GM23338 (cell line): ENCODE data around the gene METTL26. TPM values are rescaled to one million over a fixed set of nuclear protein-coding genes. Genes with fewer than 3 reads are reported as not detected.

Experiments used
- ATAC-seq: fragments of 200-7000 bp; cut with Tn5 transposase; 3 replicates; pipeline ENCODE4 v1.9.1; 2020
- DNase-seq: peaks from one replicate; pipeline ENCODE4 v3.0.0-alpha.2; 2015; ENCODE audit warnings: low spot score
- H2AFZ ChIP-seq: fragments of 200-600 bp; sonication (generic); 2 replicates; pipeline ENCODE4 v1.8.0; 2016; ENCODE audit warnings: antibody characterized with exemption, mild to moderate bottlenecking, moderate library complexity
- H3F3A ChIP-seq: fragments of 200-600 bp; sonication (generic); replicated peaks from 2 replicates; pipeline ENCODE4 v1.8.0; 2017; ENCODE audit warnings: antibody characterized with exemption, mixed run types, low read depth
- H3K27ac ChIP-seq: fragments of 200-600 bp; sonication (generic); 2 replicates; pipeline ENCODE4 v1.6.1; 2016; ENCODE audit warnings: low read depth
- H3K27me3 ChIP-seq: fragments of 200-600 bp; sonication (generic); 2 replicates; pipeline ENCODE4 v1.8.0; 2016; ENCODE audit warnings: mild to moderate bottlenecking, mixed run types, moderate library complexity; ENCODE audit not compliant: insufficient read depth
- H3K36me3 ChIP-seq: fragments of 200-600 bp; sonication (generic); 2 replicates; pipeline ENCODE4 v1.8.0; 2016; ENCODE audit warnings: mild to moderate bottlenecking; ENCODE audit not compliant: insufficient read depth
- H3K4me1 ChIP-seq: fragments of 200-600 bp; sonication (generic); 2 replicates; pipeline ENCODE4 v1.8.0; 2016; ENCODE audit warnings: mild to moderate bottlenecking, moderate library complexity; ENCODE audit not compliant: insufficient read depth
- H3K4me2 ChIP-seq: fragments of 200-600 bp; sonication (generic); 2 replicates; pipeline ENCODE4 v1.7.1; 2017; ENCODE audit warnings: mixed run types
- H3K4me3 ChIP-seq: fragments of 200-600 bp; sonication (generic); 2 replicates; pipeline ENCODE4 v1.6.1; 2016; ENCODE audit warnings: mixed run types
- H3K79me2 ChIP-seq: fragments of 200-600 bp; sonication (generic); replicated peaks from 2 replicates; pipeline ENCODE4 v1.8.0; 2017; ENCODE audit warnings: mild to moderate bottlenecking; ENCODE audit not compliant: insufficient read depth
- H3K9me2 ChIP-seq: fragments of 200-600 bp; sonication (generic); 2 replicates; pipeline ENCODE4 v1.8.0; 2017; ENCODE audit not compliant: insufficient read depth
- H4K20me1 ChIP-seq: fragments of 200-600 bp; sonication (generic); replicated peaks from 2 replicates; pipeline ENCODE4 v1.8.0; 2017; ENCODE audit warnings: mild to moderate bottlenecking; ENCODE audit not compliant: insufficient read depth
- H3K27ac Mint-ChIP-seq: 2 replicates; pipeline ENCODE4 v1.8.0; 2020; ENCODE audit warnings: inconsistent platforms, mild to moderate bottlenecking, moderate library complexity, mixed read lengths
- H3K27me3 Mint-ChIP-seq: 3 replicates; pipeline ENCODE4 v1.8.0; 2022; ENCODE audit warnings: low read depth, mild to moderate bottlenecking, moderate library complexity, mixed read lengths, inconsistent platforms; ENCODE audit not compliant: insufficient read depth, poor library complexity
- H3K36me3 Mint-ChIP-seq: 3 replicates; pipeline ENCODE4 v1.8.0; 2021; ENCODE audit warnings: low read depth, mild to moderate bottlenecking, inconsistent platforms, moderate library complexity, mixed read lengths
- H3K4me1 Mint-ChIP-seq: 3 replicates; pipeline ENCODE4 v1.8.0; 2020; ENCODE audit warnings: mild to moderate bottlenecking, inconsistent platforms, mixed read lengths
- H3K4me3 Mint-ChIP-seq: 3 replicates; pipeline ENCODE4 v1.8.0; 2021; ENCODE audit warnings: moderate library complexity, mild to moderate bottlenecking, inconsistent platforms, mixed read lengths
- H3K9me3 Mint-ChIP-seq: 3 replicates; pipeline ENCODE4 v1.8.0; 2020; ENCODE audit warnings: moderate library complexity, mild to moderate bottlenecking, inconsistent platforms, mixed read lengths
- CREB1 ChIP-seq: fragments of 250-450 bp; sonication (Bioruptor Pico); IDR thresholded peaks from 2 replicates; pipeline ENCODE4 v1.5.0; 2020; ENCODE audit warnings: low read depth, mild to moderate bottlenecking, moderate library complexity
- EZH2 ChIP-seq: fragments of 200-600 bp; sonication (generic); IDR thresholded peaks from one replicate; pipeline ENCODE4 v1.8.0; 2017; ENCODE audit warnings: antibody characterized with exemption, mild to moderate bottlenecking, low read depth; ENCODE audit not compliant: unreplicated experiment
- EZH2phosphoT487 ChIP-seq: fragments of 200-600 bp; sonication (generic); IDR thresholded peaks from one replicate; pipeline ENCODE4 v1.8.1; 2018; ENCODE audit warnings: antibody characterized with exemption; ENCODE audit not compliant: unreplicated experiment
- JUNB ChIP-seq: IDR thresholded peaks from one replicate; pipeline ENCODE4 v1.6.1; 2016; ENCODE audit warnings: antibody characterized with exemption; ENCODE audit not compliant: unreplicated experiment
- NANOG ChIP-seq: IDR thresholded peaks from 2 replicates; pipeline ENCODE4 v1.6.1; 2016; ENCODE audit warnings: antibody characterized with exemption, borderline replicate concordance
- POLR2AphosphoS5 ChIP-seq: IDR thresholded peaks from 2 replicates; pipeline ENCODE4 v1.6.1; 2016; ENCODE audit warnings: antibody characterized with exemption, low read depth
- STAT1 ChIP-seq: IDR thresholded peaks from one replicate; pipeline ENCODE4 v1.6.1; 2016; ENCODE audit warnings: antibody characterized with exemption; ENCODE audit not compliant: unreplicated experiment
- ZNF114 ChIP-seq: fragments of 250-450 bp; sonication (Bioruptor Pico); IDR thresholded peaks from 2 replicates; pipeline ENCODE4 v1.5.0; 2020; ENCODE audit warnings: mild to moderate bottlenecking, moderate library complexity
- ZNF331 ChIP-seq: fragments of 250-450 bp; sonication (Bioruptor Pico); IDR thresholded peaks from 2 replicates; pipeline ENCODE4 v1.5.0; 2020; ENCODE audit warnings: low read depth, mild to moderate bottlenecking, moderate library complexity
- polyA plus RNA-seq: library from polyadenylated mRNA; unstranded; fragments of >200 nt; fragmentation: Nextera tagmentation; extraction: Ambion mirVana; gene quantifications from 2 replicates; pipeline ENCODE4 v1.2.1, GENCODE V29; 2016
- total RNA-seq: library from RNA; depleted of rRNA; stranded (reverse); fragments of >200 nt; shearing (Covaris generic); gene quantifications from 2 replicates; pipeline ENCODE4 v1.2.3, GENCODE V29; 2014
- TF ChIP-seq, protein P1 (sequence below): IDR thresholded peaks from 2 replicates; pipeline ENCODE4 v1.6.1; 2016; ENCODE audit warnings: antibody characterized with exemption
- TF ChIP-seq, protein P2 (sequence below), 2 experiments: fragments of 200-600 bp in 1 of 2; sonication (generic) in 1 of 2; conservative IDR thresholded peaks; 2 replicates each; pipeline versions ENCODE4 v1.5.1 to v1.6.1; 2016 to 2017; ENCODE audit warnings: antibody characterized with exemption in 2 of 2, low read depth in 2 of 2, mild to moderate bottlenecking in 2 of 2, moderate library complexity in 1 of 2
- TF ChIP-seq, protein P3 (sequence below): fragments of 250-450 bp; sonication (Bioruptor Pico); IDR thresholded peaks from 2 replicates; pipeline ENCODE4 v1.5.0; 2020; ENCODE audit warnings: mild to moderate bottlenecking, moderate library complexity
- TF ChIP-seq, protein P4 (sequence below): IDR thresholded peaks from one replicate; pipeline ENCODE4 v1.6.1; 2018; ENCODE audit warnings: antibody characterized with exemption; ENCODE audit not compliant: unreplicated experiment

The METTL26 gene
- total and polyA plus RNA-seq, 2 experiments from 2014 or later, result 153 to 223 TPM

DNA sequence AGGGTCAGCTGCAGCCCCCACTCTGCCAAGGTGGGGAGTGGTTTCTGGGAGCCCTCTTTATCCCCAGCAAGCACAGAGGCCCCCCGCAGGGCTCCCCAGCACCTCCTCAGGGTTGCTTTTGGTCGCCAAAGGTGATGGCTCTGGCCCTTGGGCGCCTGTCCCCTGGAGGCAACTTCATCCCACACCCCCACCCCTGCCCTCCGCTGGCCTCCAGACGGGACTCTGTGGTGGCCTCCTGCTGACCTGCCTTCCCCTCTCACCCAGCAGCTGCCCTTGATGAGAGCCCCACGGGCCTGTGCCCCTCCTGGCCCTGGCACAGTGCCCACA, 24.0 kb upstream of the METTL26 start:
- H3K27ac Mint-ChIP-seq, result no peak overlapping the region
- no peaks in the 10 kb centered on the region for H3F3A ChIP-seq
- no peaks in the 10 kb centered on the region for H3K36me3 ChIP-seq
- no peak overlapping the region for H3K4me3 Mint-ChIP-seq
- H3K4me1 Mint-ChIP-seq, result no peaks in the 10 kb centered on the region
- no peaks in the 10 kb centered on the region for H3K27me3 ChIP-seq
- H2AFZ ChIP-seq, result no peak overlapping the region
- DNase-seq, result no peak
- H4K20me1 ChIP-seq, result no peaks in the 10 kb centered on the region
- ATAC-seq, result no peak
- H3K79me2 ChIP-seq, result no peaks in the 10 kb centered on the region
- H3K27ac ChIP-seq, result no peak overlapping the region
- peaks cover 4% of the 10 kb centered on the region for H3K27me3 Mint-ChIP-seq
- peaks cover 8% of the 10 kb centered on the region; the same call in 1 of the 3 replicates for H3K36me3 Mint-ChIP-seq
- no peaks in the 10 kb centered on the region for H3K9me3 Mint-ChIP-seq
- no peak overlapping the region for H3K4me3 ChIP-seq
- H3K4me1 ChIP-seq, result no peaks in the 10 kb centered on the region
- TF ChIP-seq, protein P1, sequence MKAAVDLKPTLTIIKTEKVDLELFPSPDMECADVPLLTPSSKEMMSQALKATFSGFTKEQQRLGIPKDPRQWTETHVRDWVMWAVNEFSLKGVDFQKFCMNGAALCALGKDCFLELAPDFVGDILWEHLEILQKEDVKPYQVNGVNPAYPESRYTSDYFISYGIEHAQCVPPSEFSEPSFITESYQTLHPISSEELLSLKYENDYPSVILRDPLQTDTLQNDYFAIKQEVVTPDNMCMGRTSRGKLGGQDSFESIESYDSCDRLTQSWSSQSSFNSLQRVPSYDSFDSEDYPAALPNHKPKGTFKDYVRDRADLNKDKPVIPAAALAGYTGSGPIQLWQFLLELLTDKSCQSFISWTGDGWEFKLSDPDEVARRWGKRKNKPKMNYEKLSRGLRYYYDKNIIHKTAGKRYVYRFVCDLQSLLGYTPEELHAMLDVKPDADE, result no peak
- no peak for TF ChIP-seq POLR2AphosphoS5
- TF ChIP-seq ZNF114 (CRISPR knock-in tag), result no peak
- TF ChIP-seq, protein P2, sequence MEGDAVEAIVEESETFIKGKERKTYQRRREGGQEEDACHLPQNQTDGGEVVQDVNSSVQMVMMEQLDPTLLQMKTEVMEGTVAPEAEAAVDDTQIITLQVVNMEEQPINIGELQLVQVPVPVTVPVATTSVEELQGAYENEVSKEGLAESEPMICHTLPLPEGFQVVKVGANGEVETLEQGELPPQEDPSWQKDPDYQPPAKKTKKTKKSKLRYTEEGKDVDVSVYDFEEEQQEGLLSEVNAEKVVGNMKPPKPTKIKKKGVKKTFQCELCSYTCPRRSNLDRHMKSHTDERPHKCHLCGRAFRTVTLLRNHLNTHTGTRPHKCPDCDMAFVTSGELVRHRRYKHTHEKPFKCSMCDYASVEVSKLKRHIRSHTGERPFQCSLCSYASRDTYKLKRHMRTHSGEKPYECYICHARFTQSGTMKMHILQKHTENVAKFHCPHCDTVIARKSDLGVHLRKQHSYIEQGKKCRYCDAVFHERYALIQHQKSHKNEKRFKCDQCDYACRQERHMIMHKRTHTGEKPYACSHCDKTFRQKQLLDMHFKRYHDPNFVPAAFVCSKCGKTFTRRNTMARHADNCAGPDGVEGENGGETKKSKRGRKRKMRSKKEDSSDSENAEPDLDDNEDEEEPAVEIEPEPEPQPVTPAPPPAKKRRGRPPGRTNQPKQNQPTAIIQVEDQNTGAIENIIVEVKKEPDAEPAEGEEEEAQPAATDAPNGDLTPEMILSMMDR (conservative IDR thresholded peaks at IDR 0.05; ENCODE audit: low read depth in 2 of 2), result no peak
- TF ChIP-seq, protein P3, sequence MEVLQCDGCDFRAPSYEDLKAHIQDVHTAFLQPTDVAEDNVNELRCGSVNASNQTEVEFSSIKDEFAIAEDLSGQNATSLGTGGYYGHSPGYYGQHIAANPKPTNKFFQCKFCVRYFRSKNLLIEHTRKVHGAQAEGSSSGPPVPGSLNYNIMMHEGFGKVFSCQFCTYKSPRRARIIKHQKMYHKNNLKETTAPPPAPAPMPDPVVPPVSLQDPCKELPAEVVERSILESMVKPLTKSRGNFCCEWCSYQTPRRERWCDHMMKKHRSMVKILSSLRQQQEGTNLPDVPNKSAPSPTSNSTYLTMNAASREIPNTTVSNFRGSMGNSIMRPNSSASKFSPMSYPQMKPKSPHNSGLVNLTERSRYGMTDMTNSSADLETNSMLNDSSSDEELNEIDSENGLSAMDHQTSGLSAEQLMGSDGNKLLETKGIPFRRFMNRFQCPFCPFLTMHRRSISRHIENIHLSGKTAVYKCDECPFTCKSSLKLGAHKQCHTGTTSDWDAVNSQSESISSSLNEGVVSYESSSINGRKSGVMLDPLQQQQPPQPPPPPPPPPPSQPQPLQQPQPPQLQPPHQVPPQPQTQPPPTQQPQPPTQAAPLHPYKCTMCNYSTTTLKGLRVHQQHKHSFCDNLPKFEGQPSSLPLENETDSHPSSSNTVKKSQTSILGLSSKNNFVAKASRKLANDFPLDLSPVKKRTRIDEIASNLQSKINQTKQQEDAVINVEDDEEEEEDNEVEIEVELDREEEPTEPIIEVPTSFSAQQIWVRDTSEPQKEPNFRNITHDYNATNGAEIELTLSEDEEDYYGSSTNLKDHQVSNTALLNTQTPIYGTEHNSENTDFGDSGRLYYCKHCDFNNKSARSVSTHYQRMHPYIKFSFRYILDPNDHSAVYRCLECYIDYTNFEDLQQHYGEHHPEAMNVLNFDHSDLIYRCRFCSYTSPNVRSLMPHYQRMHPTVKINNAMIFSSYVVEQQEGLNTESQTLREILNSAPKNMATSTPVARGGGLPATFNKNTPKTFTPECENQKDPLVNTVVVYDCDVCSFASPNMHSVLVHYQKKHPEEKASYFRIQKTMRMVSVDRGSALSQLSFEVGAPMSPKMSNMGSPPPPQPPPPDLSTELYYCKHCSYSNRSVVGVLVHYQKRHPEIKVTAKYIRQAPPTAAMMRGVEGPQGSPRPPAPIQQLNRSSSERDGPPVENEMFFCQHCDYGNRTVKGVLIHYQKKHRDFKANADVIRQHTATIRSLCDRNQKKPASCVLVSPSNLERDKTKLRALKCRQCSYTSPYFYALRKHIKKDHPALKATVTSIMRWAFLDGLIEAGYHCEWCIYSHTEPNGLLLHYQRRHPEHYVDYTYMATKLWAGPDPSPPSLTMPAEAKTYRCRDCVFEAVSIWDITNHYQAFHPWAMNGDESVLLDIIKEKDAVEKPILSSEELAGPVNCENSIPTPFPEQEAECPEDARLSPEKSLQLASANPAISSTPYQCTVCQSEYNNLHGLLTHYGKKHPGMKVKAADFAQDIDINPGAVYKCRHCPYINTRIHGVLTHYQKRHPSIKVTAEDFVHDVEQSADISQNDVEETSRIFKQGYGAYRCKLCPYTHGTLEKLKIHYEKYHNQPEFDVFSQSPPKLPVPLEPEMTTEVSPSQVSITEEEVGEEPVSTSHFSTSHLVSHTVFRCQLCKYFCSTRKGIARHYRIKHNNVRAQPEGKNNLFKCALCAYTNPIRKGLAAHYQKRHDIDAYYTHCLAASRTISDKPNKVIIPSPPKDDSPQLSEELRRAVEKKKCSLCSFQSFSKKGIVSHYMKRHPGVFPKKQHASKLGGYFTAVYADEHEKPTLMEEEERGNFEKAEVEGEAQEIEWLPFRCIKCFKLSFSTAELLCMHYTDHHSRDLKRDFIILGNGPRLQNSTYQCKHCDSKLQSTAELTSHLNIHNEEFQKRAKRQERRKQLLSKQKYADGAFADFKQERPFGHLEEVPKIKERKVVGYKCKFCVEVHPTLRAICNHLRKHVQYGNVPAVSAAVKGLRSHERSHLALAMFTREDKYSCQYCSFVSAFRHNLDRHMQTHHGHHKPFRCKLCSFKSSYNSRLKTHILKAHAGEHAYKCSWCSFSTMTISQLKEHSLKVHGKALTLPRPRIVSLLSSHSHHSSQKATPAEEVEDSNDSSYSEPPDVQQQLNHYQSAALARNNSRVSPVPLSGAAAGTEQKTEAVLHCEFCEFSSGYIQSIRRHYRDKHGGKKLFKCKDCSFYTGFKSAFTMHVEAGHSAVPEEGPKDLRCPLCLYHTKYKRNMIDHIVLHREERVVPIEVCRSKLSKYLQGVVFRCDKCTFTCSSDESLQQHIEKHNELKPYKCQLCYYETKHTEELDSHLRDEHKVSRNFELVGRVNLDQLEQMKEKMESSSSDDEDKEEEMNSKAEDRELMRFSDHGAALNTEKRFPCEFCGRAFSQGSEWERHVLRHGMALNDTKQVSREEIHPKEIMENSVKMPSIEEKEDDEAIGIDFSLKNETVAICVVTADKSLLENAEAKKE (CRISPR knock-in tag), result no peak
- no peak for TF ChIP-seq STAT1
- no peak for TF ChIP-seq JUNB
- TF ChIP-seq ZNF331 (CRISPR knock-in tag), result no peak
- TF ChIP-seq, protein P4, sequence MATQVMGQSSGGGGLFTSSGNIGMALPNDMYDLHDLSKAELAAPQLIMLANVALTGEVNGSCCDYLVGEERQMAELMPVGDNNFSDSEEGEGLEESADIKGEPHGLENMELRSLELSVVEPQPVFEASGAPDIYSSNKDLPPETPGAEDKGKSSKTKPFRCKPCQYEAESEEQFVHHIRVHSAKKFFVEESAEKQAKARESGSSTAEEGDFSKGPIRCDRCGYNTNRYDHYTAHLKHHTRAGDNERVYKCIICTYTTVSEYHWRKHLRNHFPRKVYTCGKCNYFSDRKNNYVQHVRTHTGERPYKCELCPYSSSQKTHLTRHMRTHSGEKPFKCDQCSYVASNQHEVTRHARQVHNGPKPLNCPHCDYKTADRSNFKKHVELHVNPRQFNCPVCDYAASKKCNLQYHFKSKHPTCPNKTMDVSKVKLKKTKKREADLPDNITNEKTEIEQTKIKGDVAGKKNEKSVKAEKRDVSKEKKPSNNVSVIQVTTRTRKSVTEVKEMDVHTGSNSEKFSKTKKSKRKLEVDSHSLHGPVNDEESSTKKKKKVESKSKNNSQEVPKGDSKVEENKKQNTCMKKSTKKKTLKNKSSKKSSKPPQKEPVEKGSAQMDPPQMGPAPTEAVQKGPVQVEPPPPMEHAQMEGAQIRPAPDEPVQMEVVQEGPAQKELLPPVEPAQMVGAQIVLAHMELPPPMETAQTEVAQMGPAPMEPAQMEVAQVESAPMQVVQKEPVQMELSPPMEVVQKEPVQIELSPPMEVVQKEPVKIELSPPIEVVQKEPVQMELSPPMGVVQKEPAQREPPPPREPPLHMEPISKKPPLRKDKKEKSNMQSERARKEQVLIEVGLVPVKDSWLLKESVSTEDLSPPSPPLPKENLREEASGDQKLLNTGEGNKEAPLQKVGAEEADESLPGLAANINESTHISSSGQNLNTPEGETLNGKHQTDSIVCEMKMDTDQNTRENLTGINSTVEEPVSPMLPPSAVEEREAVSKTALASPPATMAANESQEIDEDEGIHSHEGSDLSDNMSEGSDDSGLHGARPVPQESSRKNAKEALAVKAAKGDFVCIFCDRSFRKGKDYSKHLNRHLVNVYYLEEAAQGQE, result no peak
- TF ChIP-seq NANOG, result no peak
- no peak for TF ChIP-seq EZH2
- no peak for TF ChIP-seq EZH2phosphoT487
- TF ChIP-seq CREB1 (CRISPR knock-in tag), result no peak
- no peaks in the 10 kb centered on the region for H3K9me2 ChIP-seq
- peak overlapping the region; percentile 48; the same call in 1 of the 2 replicates for H3K4me2 ChIP-seq
